Mucosa of descending colon (tissue), 3 donors: Measurements from ENCODE around the gene ESRRB. TPM values are rescaled to one million over a fixed set of nuclear protein-coding genes. Genes with fewer than 3 reads are reported as not detected.

Experiments used
- ATAC-seq: fragments of 200-7000 bp; cut with Tn5 transposase; one replicate; pipeline ENCODE4 v1.9.1; 2020; ENCODE audit warnings: mild to moderate bottlenecking, moderate library complexity
- DNase-seq, 3 donors: peaks; one replicate each; pipeline ENCODE4 v3.0.0-alpha.2; 2020
- H3K36me3 ChIP-seq: fragments of 200-600 bp; one replicate; pipeline ENCODE4 v1.8.0; 2021; ENCODE audit warnings: low read depth, mild to moderate bottlenecking
- H3K4me1 ChIP-seq: fragments of 200-600 bp; one replicate; pipeline ENCODE4 v1.8.0; 2021; ENCODE audit warnings: low read depth, mild to moderate bottlenecking
- H3K4me3 ChIP-seq: fragments of 200-600 bp; one replicate; pipeline ENCODE4 v1.8.0; 2021; ENCODE audit warnings: mild to moderate bottlenecking
- H3K9me3 ChIP-seq: fragments of 200-600 bp; one replicate; pipeline ENCODE4 v1.8.0; 2021; ENCODE audit warnings: mild to moderate bottlenecking
- intact Hi-C, 2 donors: fragments of 100-400 bp; cut with DNase I in 1 of 2; cut with micrococcal nuclease in 1 of 2; formaldehyde crosslinking; loops; one replicate each; pipeline versions ENCODE4 v1.11.0 to v1.11.1; 2022; cut with DNase I, micrococcal nuclease
- total RNA-seq, 3 donors: library from RNA; stranded (reverse); fragmentation: NEBNext Ultra II Directional in 2 of 3; extraction: Animal tissue kit (Norgen Biotek cat#: 25700) in 2 of 3; gene quantifications; one replicate each; pipeline versions ENCODE4 v1.2.1 to v1.2.4, GENCODE V29; 2021 to 2023
- TF ChIP-seq, protein P1 (sequence below): fragments of 200-600 bp; IDR thresholded peaks from one replicate; pipeline ENCODE4 v1.8.0; 2022; ENCODE audit warnings: antibody characterized with exemption, mild to moderate bottlenecking
- donor health status: DM: no; HTN: no; CAD: no; lungs with moderate emphysema.
- donor health status: DM: no; HTN: no; CAD: no.
- donor health status: DM: no; HTN: yes; CAD: no.

Gene ESRRB
- total RNA-seq, 3 donors from 2014 or later, result 0.14 to 0.32 TPM; not detected in 1

DNA sequence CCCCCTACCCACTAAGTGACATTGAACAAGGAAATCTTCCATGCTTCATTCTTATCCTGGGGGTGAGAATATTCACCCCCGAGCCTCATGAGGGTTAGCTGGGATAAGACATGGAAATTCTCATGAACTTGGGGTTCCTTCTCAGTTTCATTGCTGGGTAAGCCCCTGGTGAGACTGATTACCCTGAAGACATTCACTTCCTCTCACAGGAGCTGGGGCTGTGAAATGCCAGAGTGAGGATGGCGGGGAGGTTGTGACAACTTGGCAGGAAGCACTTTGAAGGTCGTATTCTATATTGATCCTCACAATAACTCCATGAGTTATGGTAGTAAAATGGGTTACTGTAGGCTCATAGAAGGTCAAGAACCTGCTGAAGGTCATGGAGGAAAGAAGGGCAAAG is 43.5 kb downstream of the ESRRB start:
- intact Hi-C loops, result no loop called here

DNA sequence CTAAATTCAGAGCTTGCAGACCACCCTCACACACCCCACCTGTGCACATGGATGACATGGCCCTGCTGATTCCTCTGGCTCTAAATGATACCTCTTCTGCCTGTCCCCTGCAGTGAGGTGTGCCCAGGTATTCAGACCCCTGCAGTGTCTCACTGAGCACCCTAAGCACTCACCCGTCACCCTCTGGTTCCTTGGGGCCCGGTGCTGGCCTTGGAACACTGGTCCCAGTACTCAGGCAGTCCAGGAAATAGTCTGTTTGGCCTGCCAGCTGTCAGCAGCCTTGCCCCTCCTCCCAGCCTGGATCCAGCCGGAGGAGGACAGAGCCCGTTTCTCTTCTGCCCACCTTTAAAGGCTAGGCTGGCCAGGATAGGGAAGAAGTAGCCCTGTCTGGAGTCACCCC is 44.9 kb downstream of the ESRRB start:
- Histone ChIP-seq H3K4me3 (no peak overlapping the region), H3K4me1 (no peaks in the 10 kb centered on the region), H3K36me3 (no peaks in the 10 kb centered on the region), H3K9me3 (no peaks in the 10 kb centered on the region)
- DNase-seq, result no peak
- intact Hi-C loops, result no loop called here
- ATAC-seq, result no peak
- TF ChIP-seq, protein P1, sequence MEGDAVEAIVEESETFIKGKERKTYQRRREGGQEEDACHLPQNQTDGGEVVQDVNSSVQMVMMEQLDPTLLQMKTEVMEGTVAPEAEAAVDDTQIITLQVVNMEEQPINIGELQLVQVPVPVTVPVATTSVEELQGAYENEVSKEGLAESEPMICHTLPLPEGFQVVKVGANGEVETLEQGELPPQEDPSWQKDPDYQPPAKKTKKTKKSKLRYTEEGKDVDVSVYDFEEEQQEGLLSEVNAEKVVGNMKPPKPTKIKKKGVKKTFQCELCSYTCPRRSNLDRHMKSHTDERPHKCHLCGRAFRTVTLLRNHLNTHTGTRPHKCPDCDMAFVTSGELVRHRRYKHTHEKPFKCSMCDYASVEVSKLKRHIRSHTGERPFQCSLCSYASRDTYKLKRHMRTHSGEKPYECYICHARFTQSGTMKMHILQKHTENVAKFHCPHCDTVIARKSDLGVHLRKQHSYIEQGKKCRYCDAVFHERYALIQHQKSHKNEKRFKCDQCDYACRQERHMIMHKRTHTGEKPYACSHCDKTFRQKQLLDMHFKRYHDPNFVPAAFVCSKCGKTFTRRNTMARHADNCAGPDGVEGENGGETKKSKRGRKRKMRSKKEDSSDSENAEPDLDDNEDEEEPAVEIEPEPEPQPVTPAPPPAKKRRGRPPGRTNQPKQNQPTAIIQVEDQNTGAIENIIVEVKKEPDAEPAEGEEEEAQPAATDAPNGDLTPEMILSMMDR, result no peak

More for the DNA sequence above, 43.5 kb downstream of the ESRRB start:
- H3K4me1 ChIP-seq, result no peaks in the 10 kb centered on the region
- TF ChIP-seq, protein P1, result no peak
- no peaks in the 10 kb centered on the region for H3K36me3 ChIP-seq
- no peak for ATAC-seq
- no peaks in the 10 kb centered on the region for H3K9me3 ChIP-seq
- DNase-seq, result no peak
- H3K4me3 ChIP-seq, result no peak overlapping the region

DNA sequence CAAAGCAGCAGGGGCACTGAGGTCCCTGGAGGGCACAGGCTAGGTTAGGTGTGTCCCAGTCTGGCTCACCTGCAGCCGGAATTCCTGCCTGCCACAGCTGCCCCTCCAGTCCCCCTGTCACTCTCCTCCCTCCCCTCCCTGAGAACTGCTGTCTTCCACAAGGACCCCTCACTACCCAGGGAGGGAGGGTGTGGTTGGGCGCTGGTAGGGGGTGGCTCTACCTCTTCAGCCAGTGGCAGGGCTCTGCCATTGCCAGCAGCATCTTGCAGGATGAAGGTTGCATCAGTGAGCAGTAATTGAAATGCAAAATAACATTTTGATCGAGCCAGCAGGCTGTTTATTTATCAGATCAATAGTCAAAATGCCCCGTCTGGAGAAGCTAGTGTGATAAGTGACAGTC is 45.7 kb downstream of the ESRRB start:
- H3K36me3 ChIP-seq, result no peaks in the 10 kb centered on the region
- H3K4me1 ChIP-seq, result no peaks in the 10 kb centered on the region
- H3K4me3 ChIP-seq, result no peak overlapping the region
- TF ChIP-seq, protein P1, result no peak
- no peak for ATAC-seq
- no peaks in the 10 kb centered on the region for H3K9me3 ChIP-seq
- intact Hi-C loops, result no loop called here
- no peak for DNase-seq

DNA sequence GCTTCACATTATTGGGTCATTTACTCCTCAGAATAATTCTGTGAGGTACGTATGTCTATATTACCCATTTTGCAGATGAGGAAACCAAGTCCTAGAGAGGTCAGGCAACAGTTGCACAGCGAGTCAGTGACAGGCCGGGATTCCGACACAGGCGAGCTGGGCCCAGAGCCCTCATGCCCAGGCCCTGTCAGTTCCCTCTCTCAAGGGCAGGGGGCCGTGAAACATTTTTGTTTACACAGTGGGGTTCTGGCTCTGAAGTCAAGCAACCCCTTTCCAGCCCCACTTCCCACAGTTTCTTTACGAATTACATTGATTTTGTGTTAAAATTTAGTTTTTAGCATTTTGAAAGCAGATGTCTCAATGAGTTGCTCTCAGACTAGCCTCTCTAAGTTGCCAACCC is 46.7 kb downstream of the ESRRB start:
- no peak overlapping the region for H3K4me3 ChIP-seq
- H3K9me3 ChIP-seq, result no peaks in the 10 kb centered on the region
- no peaks in the 10 kb centered on the region for H3K36me3 ChIP-seq
- H3K4me1 ChIP-seq, result no peaks in the 10 kb centered on the region
- ATAC-seq, result no peak
- TF ChIP-seq, protein P1, result no peak
- no peak for DNase-seq
- intact Hi-C loops, result no loop called here

DNA sequence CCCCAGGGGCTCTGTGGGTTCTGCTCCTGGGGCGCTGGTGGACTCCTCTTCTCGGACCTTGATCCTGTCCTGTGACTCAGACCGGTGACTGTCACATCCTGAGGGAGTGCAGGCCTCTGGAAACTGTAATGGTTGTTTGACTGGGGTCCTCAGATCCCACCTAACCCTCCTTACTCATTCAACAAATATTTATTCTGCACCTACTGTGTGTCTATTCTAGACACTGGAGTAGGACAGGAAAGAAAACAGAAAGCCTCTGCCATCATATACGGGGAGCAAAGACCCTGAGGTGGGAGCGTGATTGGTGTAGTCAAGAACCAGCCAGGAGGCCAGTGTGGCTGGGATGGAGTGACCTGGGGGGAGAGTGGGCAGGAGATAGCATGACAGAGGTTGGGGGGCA is 47.6 kb downstream of the ESRRB start:
- Histone ChIP-seq H3K9me3 (no peaks in the 10 kb centered on the region), H3K4me1 (no peaks in the 10 kb centered on the region), H3K36me3 (no peaks in the 10 kb centered on the region), H3K4me3 (no peak overlapping the region)
- intact Hi-C loops, result no loop called here
- TF ChIP-seq, protein P1, result no peak
- DNase-seq, result no peak
- no peak for ATAC-seq

DNA sequence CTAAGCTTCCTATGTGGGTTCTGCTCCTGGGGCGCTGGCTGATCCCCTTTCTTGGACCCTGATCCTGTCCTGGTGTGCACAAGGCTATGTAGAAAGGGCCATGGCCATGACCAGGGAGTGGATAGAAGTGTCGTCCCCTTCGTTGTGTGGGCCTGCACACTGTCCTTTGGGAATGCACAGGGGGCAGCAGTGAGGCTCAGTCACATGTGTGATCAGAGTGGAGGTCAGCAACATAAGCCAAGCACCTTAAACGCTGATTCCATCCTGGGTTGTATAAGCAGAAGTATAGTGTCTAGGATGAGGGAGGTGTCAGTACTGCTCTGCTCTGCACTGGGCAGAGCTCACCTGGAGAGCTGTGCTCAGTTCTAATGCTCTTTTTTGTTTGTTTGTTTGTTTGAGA is 48.4 kb downstream of the ESRRB start:
- ATAC-seq, result no peak
- Histone ChIP-seq H3K4me1 (no peaks in the 10 kb centered on the region), H3K9me3 (no peaks in the 10 kb centered on the region), H3K36me3 (no peaks in the 10 kb centered on the region), H3K4me3 (no peak overlapping the region)
- TF ChIP-seq, protein P1, result no peak
- intact Hi-C loops, result no loop called here
- no peak for DNase-seq
